Astrocyte (in vitro differentiated cells and primary cell): Measurements from ENCODE around the gene SLC19A1. TPM values are rescaled to one million over a fixed set of nuclear protein-coding genes. Genes with fewer than 3 reads are reported as not detected.

Experiments used
- DNase-seq: peaks from one replicate; pipeline ENCODE4 v3.0.0-alpha.2; 2010; ENCODE audit warnings: low read depth
- FAIRE-seq: peaks from 2 replicates; lab custom pipeline; 2011; peaks lifted over from hg19 to GRCh38; lab: Jason Lieb, UNC
- H2AFZ ChIP-seq: 2 replicates; pipeline ENCODE4 v1.6.0; 2012; ENCODE audit warnings: low read depth, low read length, inconsistent platforms
- H3K27ac ChIP-seq: 2 replicates; pipeline ENCODE4 v1.5.1; 2011; ENCODE audit warnings: low read depth, low read length, inconsistent platforms
- H3K27me3 ChIP-seq: 2 replicates; pipeline ENCODE4 v1.6.0; 2011; ENCODE audit warnings: low read length, inconsistent platforms; ENCODE audit not compliant: insufficient read depth
- H3K36me3 ChIP-seq: 2 replicates; pipeline ENCODE4 v1.5.1; 2011; ENCODE audit warnings: low read length, inconsistent platforms; ENCODE audit not compliant: insufficient read depth
- H3K4me1 ChIP-seq: 2 replicates; pipeline ENCODE4 v1.5.1; 2011; ENCODE audit warnings: low read length, inconsistent platforms; ENCODE audit not compliant: insufficient read depth
- H3K4me2 ChIP-seq: 2 replicates; pipeline ENCODE4 v1.6.0; 2012; ENCODE audit warnings: low read length, inconsistent platforms
- H3K4me3 ChIP-seq: 2 replicates; pipeline ENCODE4 v1.5.1; 2011; ENCODE audit warnings: low read depth, mild to moderate bottlenecking, low read length, inconsistent platforms; ENCODE audit not compliant: insufficient read depth
- H3K79me2 ChIP-seq: 2 replicates; pipeline ENCODE4 v1.6.0; 2012; ENCODE audit warnings: mild to moderate bottlenecking, low read length, inconsistent platforms; ENCODE audit not compliant: insufficient read depth
- H3K9ac ChIP-seq: 2 replicates; pipeline ENCODE4 v1.6.0; 2012; ENCODE audit warnings: mild to moderate bottlenecking, low read length, inconsistent platforms
- H3K9me3 ChIP-seq: 2 replicates; pipeline ENCODE4 v1.5.1; 2012; ENCODE audit warnings: low read depth, mild to moderate bottlenecking, low read length, inconsistent platforms; ENCODE audit not compliant: insufficient read depth
- H4K20me1 ChIP-seq: 2 replicates; pipeline ENCODE4 v1.6.0; 2012; ENCODE audit warnings: low read length, inconsistent platforms; ENCODE audit not compliant: insufficient read depth
- H3K27ac Mint-ChIP-seq: one replicate; pipeline ENCODE4 v1.8.0; 2021; ENCODE audit warnings: mild to moderate bottlenecking, mixed read lengths; ENCODE audit not compliant: unreplicated experiment
- H3K27me3 Mint-ChIP-seq: one replicate; pipeline ENCODE4 v1.8.0; 2021; ENCODE audit warnings: low read depth, mixed read lengths; ENCODE audit not compliant: unreplicated experiment
- H3K36me3 Mint-ChIP-seq: one replicate; pipeline ENCODE4 v1.8.0; 2021; ENCODE audit warnings: low read depth, mixed read lengths; ENCODE audit not compliant: unreplicated experiment
- H3K4me1 Mint-ChIP-seq: one replicate; pipeline ENCODE4 v1.8.0; 2021; ENCODE audit warnings: low read depth, mixed read lengths; ENCODE audit not compliant: unreplicated experiment
- H3K4me3 Mint-ChIP-seq: one replicate; pipeline ENCODE4 v1.8.0; 2021; ENCODE audit warnings: mild to moderate bottlenecking, moderate library complexity, mixed read lengths; ENCODE audit not compliant: unreplicated experiment
- H3K9me3 Mint-ChIP-seq: one replicate; pipeline ENCODE4 v1.8.0; 2021; ENCODE audit warnings: mild to moderate bottlenecking, mixed read lengths; ENCODE audit not compliant: unreplicated experiment
- CTCF ChIP-seq: IDR thresholded peaks from 2 replicates; pipeline ENCODE4 v1.5.1; 2011; ENCODE audit warnings: low read depth, mild to moderate bottlenecking, inconsistent platforms, low read length, moderate library complexity; ENCODE audit not compliant: insufficient read depth
- EZH2 ChIP-seq: IDR thresholded peaks from 2 replicates; pipeline ENCODE4 v1.6.1; 2012; ENCODE audit warnings: mild to moderate bottlenecking, low read length, inconsistent platforms; ENCODE audit not compliant: insufficient read depth
- total RNA-seq: library from RNA; stranded (reverse); gene quantifications from 2 replicates; pipeline ENCODE4 v1.2.1, GENCODE V29; 2021

The SLC19A1 gene
- total RNA-seq, 1 donor from 2014 or later = 11.7 TPM

DNA sequence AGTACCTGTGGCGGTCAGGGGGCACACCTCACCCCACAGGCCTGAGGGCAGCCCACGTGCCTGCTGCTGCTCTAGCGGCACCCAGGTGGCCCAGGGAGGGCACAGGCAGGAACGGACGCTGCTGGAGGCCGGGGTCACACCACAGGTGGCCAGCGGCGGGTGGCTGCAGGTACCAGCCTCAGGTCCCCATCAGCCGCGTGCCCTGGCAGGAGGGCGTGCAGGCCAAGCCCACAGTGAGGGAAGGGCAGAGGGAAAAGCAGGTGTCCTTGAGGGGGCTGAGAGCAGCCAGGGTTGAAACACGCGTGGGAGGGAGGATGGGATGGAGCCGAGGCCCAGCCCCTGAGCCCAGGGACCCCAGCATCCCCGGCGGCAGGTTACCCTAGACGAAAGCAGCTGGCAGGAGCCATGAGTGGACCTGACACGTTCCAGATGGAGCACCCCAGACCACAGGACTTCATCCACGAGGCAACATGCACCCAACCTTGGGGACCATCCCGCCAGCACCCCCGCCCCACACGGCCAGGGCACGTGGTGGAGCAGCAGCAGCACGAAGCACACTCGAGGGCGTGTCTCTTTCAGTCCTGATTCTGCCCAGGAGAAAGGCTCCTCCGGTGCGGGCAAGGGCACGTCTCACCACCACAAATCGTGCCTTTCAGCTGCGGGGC is 3.7 kb downstream of the SLC19A1 start:
- no peaks in the 10 kb centered on the region for H3K9me3 ChIP-seq
- peaks cover 18% of the 10 kb centered on the region for H3K4me1 ChIP-seq
- no peak overlapping the region for H3K9ac ChIP-seq
- H3K27ac Mint-ChIP-seq = no peak overlapping the region
- H3K36me3 Mint-ChIP-seq = peaks cover 1% of the 10 kb centered on the region
- no peaks in the 10 kb centered on the region for H3K27me3 Mint-ChIP-seq
- TF ChIP-seq EZH2 = no peak
- TF ChIP-seq CTCF = no peak
- H4K20me1 ChIP-seq = peaks cover 25% of the 10 kb centered on the region
- no peak overlapping the region for H3K4me3 ChIP-seq
- H3K4me2 ChIP-seq = no peak overlapping the region
- no peak for DNase-seq
- H3K79me2 ChIP-seq = peaks cover 34% of the 10 kb centered on the region
- H2AFZ ChIP-seq = no peak overlapping the region
- no peaks in the 10 kb centered on the region for H3K9me3 Mint-ChIP-seq
- H3K36me3 ChIP-seq = no peaks in the 10 kb centered on the region
- H3K27me3 ChIP-seq = no peaks in the 10 kb centered on the region
- no peaks in the 10 kb centered on the region for H3K4me1 Mint-ChIP-seq
- H3K4me3 Mint-ChIP-seq = no peak overlapping the region
- no peak overlapping the region for H3K27ac ChIP-seq
- no peak for FAIRE-seq

- FAIRE-seq = no peak
- H3K27me3 Mint-ChIP-seq = no peaks in the 10 kb centered on the region
- Histone ChIP-seq H4K20me1 (peaks cover 25% of the 10 kb centered on the region), H3K4me1 (peaks cover 18% of the 10 kb centered on the region), H3K9ac (no peak overlapping the region), H3K27me3 (no peaks in the 10 kb centered on the region), H3K79me2 (peaks cover 38% of the 10 kb centered on the region), H3K36me3 (no peaks in the 10 kb centered on the region), H3K4me3 (no peak overlapping the region), H3K27ac (no peak overlapping the region), H3K4me2 (no peak overlapping the region), H3K9me3 (no peaks in the 10 kb centered on the region), H2AFZ (no peak overlapping the region)
- peaks cover 1% of the 10 kb centered on the region for H3K36me3 Mint-ChIP-seq
- no peak for DNase-seq
- no peaks in the 10 kb centered on the region for H3K4me1 Mint-ChIP-seq
- H3K9me3 Mint-ChIP-seq = no peaks in the 10 kb centered on the region
- no peak overlapping the region for H3K4me3 Mint-ChIP-seq
- H3K27ac Mint-ChIP-seq = no peak overlapping the region
- TF ChIP-seq CTCF (no peak), EZH2 (no peak)
Observed at GRCh38 chr21:45537746-45538291, 4.4 kb downstream of the SLC19A1 start.

- H2AFZ ChIP-seq = no peak overlapping the region
- FAIRE-seq = no peak
- Mint-ChIP-seq H3K27me3 (no peaks in the 10 kb centered on the region), H3K36me3 (peaks cover 1% of the 10 kb centered on the region), H3K9me3 (no peaks in the 10 kb centered on the region), H3K4me3 (no peak overlapping the region), H3K4me1 (no peaks in the 10 kb centered on the region), H3K27ac (no peak overlapping the region)
- H3K4me2 ChIP-seq = no peak overlapping the region
- no peak for DNase-seq
- peaks cover 25% of the 10 kb centered on the region for H4K20me1 ChIP-seq
- peaks cover 38% of the 10 kb centered on the region for H3K79me2 ChIP-seq
- peaks cover 18% of the 10 kb centered on the region for H3K4me1 ChIP-seq
- no peaks in the 10 kb centered on the region for H3K36me3 ChIP-seq
- H3K4me3 ChIP-seq = no peak overlapping the region
- H3K27me3 ChIP-seq = no peaks in the 10 kb centered on the region
- H3K9me3 ChIP-seq = no peaks in the 10 kb centered on the region
- no peak overlapping the region for H3K9ac ChIP-seq
- H3K27ac ChIP-seq = no peak overlapping the region
- no peak for TF ChIP-seq EZH2
- no peak for TF ChIP-seq CTCF
Observed at GRCh38 chr21:45537111-45537745, 5.0 kb downstream of the SLC19A1 start.
